Measurements from ENCODE around the gene UPF1.
A peak's percentile ranks its signal among the peaks of the same experiment; 100 is the strongest.
"Not testable (repeated sequence)": the region's sequence is repeated elsewhere in the genome, so short reads cannot be mapped to it uniquely, and the experiment has no call there.

UPF1 gene

DNA sequence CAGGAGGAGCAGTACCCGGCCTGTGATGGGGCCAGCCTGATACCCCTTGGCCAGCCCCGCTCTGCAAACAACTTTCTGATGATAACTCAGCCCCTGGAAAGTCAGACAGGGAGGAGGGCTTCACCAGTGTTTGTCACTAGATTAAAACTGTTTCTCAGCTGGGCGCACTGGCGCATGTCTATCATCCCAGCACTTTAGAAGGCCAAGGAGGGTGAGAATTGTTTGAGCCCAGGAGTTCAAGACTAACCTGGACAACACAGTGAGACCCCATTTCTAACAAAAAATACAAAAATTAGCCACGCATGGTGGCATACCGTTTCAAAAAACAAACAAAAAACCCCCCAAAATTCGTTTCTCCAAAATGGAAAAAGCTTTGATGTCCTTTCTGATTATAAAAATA is 69.7 kb downstream of the UPF1 start:
- no peak for DNase-seq

- not testable (repeated sequence) for DNase-seq
Observed at GRCh38 chr19:18902519-18902918, 70.8 kb downstream of the UPF1 start.

GRCh38 chr19:18903156-18904037 is 71.6 kb downstream of the UPF1 start:
- DNase-seq = no peak

GRCh38 chr19:18904334-18905057 is 72.7 kb downstream of the UPF1 start:
- DNase-seq = no peak

DNA sequence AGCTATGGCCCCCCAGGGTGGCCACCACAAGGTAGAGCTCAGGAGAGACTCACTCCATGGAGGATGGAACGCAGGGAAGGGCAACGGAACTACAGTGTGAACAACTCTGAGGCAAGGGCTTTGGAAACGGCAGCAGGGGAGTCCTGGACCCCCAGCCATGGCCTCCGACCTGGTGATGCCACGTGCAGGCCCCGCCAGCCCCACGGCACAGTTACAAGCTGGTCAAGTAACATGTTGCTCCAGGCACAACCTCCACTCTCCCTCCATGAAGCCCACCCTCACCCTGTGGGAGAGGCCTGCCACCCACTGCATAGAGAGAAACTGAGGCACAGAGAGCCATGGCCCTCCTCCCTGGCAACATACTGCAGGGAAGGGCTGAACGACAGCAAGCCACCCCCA is 73.3 kb downstream of the UPF1 start:
- DNase-seq = no peak

GRCh38 chr19:18905513-18906236 is 73.9 kb downstream of the UPF1 start:
- DNase-seq = no peak

DNA sequence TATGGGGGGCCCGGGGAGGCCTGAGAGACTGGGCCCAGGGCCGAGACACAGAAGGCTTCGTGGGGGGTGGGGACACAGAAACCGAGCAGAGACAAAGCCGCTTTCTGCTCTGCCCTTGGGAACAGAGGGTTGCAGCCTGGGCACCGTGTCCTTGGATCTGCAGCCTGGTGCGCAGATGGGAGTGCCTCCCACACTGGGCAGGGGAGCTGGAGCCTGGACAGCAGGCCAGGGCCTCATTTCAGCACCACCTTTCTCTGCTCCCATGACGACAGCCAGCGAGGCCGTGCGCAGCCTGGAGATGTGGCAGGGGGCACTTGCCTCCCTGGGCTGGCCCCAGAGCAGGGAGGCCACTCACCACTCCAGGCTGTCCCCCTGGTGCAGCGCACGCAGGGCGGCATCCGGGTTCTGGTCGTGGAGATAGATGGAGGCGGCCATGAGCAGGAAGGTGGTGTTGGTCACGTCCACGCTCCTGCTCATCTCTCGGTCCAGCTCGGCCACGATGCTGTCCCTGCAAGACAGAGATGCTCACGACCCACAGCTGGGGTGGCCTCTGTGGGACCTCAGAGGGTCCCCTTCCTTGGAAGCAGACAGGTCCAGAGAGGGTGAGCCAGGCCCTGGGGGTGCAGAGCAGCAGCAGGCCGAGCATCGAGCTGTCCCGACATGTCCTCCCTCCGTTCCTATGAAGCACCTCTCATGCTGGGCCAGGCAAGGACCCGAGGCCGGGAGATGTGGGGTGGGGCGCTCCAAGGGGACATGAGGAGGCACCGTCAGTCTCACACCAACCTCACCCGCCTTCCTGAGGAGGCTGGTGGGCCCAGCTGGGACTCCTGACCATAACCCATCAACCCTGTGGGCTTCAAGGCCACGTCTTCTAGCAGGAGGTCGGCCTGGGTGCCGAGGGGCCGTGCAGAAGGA is 75.1 kb downstream of the UPF1 start:
- DNase-seq = no peak

GRCh38 chr19:18908917-18909619 is 77.3 kb downstream of the UPF1 start:
- no peak for DNase-seq

GRCh38 chr19:18910010-18910409 is 78.3 kb downstream of the UPF1 start:
- no peak for DNase-seq

DNA sequence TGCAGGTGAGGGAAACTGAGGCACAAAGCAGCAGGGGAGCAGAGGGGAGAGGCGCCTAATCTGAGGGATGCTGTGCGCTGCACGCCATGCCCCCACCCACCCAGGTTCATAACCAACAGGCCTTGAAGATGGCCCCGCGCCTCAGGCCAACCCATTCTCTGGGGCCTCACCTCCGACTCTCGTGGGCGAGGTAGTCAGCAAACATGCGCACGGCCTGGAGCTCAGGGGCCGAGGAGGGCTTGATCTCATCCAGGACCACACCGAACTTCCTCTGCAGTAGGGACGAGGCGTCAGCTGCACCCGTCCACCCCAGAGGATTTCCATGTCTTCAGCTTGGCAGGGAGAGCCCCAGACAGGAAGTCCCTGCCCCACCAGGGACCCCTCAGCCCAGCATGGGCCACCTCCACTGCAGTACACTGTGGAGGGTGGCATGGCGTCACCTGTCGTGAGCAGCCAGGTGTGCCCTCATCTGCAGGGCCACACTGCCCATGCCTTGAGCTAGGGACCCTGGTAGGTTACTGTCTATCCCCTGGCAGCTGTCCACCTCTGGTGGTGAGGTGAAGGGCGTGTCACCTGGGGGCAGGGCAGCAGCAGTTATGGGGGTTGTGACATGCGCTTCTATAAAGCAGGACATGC is 79.2 kb downstream of the UPF1 start:
- no peak for DNase-seq

DNA sequence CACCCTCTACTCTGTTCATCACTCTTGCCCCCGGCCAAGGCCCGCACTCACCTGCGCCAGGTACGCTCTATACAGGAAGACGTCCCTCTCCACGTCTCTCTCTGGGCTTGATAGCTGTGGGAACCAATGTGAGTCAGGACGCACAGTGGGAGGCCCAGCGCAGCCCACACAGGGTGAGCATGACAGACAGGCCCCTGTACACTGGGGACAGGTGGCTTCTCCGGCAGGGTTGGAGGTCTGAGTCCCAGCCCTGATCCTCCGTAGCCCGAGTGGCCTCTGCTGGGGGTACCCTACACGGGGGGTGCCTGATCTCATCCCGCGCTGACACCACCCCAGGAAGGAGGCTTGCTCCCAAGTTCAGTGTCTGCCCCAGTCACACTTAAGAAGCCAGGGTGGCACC is 81.2 kb downstream of the UPF1 start:
- no peak for DNase-seq

DNA sequence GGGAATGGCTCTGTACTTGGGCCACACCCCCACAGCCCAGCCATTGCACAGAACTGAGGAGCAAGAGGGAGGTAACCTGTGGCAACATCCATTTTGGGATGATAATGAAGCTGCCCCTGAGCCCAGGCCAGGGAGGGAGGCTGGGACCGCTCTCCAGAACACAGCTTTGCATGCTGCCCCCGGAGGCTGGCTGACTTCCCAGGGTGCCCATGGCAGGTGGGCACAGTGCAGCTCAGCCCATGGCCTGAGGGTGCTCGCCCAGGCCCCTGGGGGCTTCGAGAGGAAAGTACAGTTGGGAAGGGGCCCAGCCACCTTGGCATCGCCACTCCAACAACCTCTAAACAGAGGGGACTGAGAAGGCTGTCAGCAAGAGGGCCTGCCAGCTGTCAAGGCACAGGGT is 81.7 kb downstream of the UPF1 start:
- no peak for DNase-seq

DNA sequence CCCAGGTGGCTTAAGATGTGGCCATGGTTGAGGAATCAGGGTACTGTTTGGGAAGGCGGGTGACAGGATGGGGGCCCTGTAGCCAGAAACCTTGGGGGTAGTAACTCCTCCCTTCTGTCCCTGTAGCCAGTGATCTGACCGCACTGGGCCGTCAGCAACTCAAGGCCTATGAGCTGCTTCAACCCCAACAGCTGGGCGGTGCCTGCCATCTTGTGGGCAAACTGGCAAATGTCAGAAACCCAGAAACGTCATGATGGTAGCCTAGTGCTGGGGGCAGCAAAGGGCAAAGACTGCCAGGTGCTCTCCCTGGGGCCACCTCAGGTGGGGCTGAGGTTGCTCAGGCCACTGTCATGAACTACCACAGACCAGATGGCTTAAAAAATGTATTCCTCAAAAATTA is 83.9 kb downstream of the UPF1 start:
- DNase-seq = peak; percentile 43

GRCh38 chr19:18917593-18917992 is 85.8 kb downstream of the UPF1 start:
- DNase-seq = not testable (repeated sequence)
